NCI-H1436 (cell line): Measurements from ENCODE around the gene SPN.
"Not testable (repeated sequence)": the region's sequence is repeated elsewhere in the genome, so short reads cannot be mapped to it uniquely, and the experiment has no call there.

Experiments
- DNase-seq: peaks from one replicate; lab custom pipeline; 2025; lab: John Stamatoyannopoulos, UW

Gene SPN

DNA sequence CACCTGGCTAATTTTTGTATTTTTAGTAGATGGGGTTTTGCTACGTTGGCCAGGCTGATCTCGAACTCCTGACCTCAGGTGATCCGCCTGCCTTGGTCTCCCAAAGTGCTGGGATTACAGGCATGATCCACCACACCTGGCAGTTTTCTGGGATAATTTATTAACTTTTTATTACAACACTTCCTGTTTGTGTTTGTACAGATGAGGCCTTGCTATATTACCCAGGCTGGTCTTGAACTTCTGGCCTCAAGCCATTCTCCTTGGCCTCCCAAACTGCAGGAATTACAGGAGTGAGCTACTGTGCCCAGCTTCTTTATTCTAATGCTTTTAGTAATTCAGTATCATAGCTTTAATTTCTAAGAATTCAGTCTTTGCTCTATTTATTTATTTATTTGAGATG is 16.1 kb upstream of the SPN start:
- DNase-seq = no peak

DNA sequence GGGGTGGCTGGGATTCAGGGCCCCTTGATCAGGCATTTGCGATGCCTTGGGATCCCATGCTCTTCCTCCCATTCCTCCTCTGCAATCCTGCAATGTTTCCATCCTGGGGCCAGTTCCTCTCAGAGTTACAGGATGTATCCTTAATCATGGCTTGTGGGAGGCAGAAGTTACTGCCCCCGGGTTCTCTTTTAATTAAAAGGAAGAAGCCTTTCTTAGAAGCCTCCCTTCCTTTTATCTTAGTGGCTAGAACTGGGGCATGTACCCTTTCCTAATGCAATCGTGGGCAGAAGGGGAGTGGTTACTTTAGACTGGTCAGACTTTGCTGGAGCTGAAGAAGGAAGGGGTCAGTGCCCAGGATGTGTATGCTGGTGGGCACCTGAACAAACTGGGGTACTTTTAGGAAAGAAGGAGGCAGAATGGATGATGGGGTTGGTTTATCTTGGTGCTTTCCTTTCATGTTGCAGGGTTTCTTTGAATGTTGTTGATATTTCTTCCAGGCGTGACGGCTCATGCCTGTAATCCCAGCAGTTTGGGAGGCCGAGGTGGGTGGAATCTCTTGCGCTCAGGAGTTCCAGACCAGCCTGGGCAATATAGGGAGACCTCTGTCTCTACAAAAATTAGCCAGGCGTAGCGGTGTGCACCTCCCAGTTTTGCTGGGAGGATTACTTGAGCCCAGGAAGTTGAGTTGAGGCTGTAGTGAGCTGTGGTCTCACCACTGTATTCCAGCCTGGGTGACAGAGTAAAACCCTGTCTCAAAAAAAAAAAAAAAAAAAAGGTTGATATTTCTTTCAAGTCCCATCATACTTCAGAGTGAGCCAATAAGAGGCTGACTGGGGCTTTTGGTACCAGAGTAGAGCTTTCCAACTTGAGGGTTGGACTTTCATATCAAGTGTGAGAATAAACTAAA is 13.2 kb upstream of the SPN start:
- no peak for DNase-seq

DNA sequence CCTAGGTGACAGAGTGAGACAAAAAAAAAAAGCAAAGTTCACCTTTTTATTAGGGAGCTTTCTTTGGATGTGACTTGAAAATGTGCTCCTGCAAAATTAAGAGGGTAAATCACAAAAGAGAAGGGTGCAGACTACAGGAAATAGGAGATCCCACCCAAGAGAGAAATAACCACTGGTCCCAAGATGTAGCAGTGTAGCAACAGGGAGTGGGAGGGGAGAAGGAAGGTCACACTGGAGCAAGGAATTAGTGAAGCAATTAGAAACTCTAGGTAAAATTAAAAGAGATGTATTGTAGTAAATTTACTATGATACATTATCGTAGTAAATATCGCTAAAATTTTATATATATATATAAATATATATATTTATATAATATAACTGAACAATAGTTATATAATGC is 12.3 kb upstream of the SPN start:
- no peak for DNase-seq

DNA sequence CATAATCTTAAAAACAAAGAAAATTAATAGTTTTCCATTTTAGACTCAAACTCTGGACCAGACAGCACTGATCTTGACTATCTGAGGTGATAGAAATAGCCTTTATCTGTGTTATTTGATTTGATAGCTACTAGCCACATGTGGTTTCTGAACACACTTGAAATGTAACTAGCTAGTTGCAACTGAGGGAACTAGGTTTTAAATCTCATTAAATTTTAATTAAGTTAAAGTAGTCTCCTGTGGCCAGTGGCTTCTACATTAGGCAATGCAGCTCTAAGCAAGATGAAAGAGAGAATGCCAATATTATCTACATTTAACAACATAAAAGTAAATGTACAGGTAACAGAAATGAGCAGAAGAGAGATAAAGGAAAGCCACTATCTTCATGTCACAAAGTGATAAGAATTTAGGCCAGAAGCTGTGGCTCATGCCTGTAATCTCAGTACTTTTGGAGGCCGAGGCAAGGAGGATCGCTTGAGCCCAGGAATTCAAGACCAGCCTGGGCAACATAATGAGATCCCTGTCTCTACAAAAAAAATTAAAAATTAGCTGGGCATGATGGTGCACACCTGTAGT is 11.2 kb upstream of the SPN start:
- DNase-seq = no peak

DNA sequence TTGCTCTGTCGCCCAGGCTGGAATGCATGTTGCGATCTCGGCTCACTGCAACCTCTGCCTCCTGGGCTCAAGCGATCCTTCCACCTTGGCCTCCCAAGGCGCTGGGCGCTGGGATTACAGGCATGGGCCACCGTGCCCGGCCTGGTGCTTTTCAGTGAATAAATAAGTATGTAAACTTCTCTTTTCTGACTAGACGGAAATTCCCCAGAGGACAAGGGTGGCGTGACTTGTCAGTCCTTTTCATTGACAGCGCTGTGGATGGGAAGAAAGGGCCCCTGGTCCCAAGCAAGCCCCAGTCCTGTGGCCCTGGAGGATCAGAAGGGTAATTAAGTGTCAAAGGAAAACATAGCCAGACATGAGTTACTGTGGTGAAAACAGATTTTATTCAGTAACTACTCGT is 9.6 kb upstream of the SPN start:
- no peak for DNase-seq

DNA sequence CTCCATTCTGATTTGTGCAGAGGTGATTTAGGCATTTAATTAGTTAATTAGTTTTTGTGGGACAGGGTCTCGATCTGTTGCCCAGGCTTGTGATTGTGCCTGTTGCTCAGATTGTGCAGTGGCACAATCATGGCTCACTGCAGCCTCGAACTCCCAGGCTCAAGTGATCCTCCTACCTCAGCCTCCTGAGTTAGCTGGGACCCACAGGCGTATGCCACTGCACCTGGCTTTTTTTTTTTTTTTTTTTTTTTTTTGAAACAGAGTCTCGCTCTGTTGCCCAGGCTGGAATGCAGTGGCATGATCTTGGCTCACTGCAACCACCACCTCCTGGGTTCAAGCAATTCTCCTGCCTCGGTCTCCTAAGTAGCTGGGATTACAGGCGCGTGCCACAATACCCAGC is 9.2 kb upstream of the SPN start:
- DNase-seq = not testable (repeated sequence)

DNA sequence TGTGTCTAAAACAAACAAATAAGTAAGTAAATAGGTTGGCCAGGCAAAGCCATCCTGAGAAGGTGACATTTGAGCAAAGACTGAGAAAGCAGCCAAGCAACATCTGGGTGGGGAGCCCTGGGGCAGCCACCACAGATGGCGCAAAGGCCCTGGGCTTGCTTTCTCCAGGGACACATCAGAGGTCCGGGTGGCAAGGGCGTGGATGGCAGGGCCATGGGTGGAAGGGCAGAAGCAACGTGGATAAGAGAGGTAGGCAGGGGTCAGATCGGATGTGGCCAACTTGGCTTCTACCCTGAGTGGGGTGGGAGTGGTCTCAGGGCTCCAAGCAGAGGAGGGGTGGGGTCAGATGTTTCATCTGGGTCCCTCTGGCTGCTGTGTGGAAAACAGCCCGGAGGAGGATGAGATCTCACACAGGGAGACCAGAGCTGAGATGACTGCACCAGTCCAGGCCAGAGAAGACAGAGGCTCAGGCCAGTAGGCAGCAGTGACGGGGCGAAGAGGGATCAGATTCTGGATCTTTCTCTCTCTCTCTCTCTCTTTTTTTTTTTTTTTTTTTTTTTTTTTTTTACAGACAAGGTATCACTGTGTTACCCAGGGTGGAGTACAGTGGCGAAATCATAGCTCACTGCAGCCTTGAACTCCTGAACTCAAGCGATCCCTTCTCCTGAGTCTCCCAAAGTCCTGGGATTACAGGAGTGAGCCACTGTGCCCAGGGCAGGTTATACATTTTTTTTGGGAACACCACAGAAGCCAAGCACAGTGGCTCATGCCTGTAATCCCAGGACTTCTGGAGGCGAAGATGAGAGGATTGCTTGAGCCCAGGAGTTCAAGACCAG is 6.1 kb upstream of the SPN start:
- DNase-seq = no peak

DNA sequence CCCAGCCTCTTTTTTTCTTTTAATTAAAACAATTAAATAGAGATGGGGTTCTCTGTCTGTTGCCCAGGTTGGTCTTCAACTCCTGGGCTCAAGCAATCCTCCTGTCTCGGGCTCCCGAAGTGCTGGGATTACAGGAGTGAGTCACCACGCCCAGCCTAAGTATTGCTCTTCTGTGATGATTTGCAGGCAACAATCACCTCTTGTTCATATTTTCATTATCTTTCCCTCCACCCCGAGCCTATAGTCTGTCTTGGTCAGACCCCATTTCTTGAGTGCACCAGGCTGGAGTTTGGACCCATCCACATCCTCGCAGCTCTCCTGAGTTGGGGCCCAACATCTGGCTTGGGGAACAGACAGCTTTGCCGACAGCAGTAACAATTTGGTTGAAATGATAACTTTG is 4.3 kb upstream of the SPN start:
- no peak for DNase-seq

DNA sequence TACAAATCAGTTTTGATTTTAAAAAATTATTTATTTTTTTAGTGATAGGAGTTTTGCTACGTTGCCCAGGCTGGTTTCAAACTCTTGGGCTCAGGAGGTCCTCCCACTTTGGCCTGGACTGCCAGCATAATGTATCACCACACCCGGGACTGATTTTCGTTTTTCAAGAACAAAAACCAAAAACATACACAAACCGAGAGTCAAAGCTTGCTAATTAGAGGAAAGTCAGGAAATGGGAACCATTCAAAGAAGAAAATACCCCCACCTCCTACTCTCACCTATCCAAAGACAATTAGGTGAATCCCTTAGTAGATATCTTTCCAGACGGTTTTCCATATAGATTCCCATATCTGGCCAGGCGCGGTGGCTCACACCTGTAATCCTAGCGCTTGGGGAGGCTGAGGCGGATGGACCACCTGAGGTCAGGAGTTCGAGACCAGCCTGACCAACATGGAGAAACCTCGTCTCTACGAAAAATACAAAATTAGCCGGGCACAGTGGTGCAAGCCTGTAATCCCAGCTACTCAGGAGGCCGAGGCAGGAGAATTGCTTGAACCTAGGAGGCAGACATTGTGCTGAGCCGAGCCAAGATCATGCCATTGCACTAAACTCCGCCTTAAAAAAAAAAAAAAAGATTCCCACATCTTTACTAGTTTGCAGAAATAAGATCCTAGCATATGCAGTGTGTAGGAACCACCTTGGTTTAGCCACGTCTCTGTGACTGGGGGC is 883 bp upstream of the SPN start:
- DNase-seq = no peak

DNA sequence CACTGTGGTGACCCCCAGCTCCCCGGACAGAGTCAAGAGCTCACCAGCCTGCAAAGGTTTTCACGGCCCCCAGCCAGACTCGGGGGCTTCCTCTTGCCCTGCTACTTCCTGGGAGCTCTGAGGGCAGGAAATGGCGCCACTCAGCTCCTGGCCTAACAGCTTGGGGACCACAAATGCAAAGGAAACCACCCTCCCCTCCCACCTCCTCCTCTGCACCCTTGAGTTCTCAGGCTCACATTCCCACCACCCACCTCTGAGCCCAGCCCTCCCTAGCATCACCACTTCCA is 375 bp upstream of the SPN start:
- no peak for DNase-seq

DNA sequence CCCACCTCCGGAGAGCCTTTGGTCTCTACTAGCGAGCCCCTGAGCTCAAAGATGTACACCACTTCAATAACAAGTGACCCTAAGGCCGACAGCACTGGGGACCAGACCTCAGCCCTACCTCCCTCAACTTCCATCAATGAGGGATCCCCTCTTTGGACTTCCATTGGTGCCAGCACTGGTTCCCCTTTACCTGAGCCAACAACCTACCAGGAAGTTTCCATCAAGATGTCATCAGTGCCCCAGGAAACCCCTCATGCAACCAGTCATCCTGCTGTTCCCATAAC is 702 bp downstream of the SPN start:
- no peak for DNase-seq

DNA sequence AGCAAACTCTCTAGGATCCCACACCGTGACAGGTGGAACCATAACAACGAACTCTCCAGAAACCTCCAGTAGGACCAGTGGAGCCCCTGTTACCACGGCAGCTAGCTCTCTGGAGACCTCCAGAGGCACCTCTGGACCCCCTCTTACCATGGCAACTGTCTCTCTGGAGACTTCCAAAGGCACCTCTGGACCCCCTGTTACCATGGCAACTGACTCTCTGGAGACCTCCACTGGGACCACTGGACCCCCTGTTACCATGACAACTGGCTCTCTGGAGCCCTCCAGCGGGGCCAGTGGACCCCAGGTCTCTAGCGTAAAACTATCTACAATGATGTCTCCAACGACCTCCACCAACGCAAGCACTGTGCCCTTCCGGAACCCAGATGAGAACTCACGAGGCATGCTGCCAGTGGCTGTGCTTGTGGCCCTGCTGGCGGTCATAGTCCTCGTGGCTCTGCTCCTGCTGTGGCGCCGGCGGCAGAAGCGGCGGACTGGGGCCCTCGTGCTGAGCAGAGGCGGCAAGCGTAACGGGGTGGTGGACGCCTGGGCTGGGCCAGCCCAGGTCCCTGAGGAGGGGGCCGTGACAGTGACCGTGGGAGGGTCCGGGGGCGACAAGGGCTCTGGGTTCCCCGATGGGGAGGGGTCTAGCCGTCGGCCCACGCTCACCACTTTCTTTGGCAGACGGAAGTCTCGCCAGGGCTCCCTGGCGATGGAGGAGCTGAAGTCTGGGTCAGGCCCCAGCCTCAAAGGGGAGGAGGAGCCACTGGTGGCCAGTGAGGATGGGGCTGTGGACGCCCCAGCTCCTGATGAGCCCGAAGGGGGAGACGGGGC is 1.3 kb downstream of the SPN start:
- DNase-seq = no peak

DNA sequence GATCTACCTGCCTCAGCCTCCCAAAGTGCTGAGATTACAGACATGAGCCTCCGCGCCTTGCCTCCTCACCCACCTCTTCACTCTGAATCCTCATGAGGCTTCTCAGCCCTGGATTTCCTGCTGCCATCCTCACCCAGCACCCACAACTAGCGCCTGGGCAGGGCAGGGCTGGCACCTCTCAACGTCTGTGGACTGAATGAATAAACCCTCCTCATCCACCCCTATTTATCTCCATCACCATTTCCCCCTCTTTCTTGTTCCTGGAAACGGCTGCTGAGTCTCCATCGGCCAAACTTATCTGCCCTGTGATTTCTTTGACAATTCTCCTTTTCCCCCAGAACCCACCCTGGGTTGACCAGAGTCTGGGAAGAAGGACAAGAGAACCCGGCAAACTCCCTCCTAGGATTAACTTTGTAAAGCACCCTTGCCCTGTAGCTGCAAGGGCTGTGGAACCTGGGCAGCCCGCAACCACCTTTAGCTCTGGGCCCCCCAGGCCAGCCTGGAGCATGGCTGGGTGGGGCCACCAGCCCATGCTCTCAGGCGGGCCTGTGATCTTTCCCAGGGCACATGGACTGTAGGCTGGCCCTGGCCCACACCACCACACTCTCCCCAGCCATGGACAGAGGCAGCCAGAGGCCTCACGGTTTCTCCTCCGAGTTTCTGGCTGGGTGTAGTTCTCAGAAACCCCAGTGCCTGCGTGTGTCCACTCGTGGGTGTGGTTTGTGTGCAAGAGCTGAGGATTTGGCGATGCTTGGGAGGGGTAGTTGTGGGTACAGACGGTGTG is 2.4 kb downstream of the SPN start:
- DNase-seq = no peak

DNA sequence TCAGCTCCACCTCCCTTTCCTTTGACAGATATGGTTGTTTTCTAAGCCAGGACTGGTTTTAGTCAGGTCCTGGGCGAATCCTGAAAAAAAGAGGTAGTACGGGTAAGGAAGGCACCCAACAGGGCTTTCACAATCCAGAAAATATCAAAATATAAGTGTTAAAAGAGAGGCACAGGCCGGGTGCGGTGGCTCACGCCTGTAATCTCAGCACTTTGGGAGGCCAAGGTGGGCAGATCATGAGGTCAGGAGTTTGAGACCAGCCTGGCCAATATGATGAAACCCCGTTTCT is 4.2 kb downstream of the SPN start:
- not testable (repeated sequence) for DNase-seq

DNA sequence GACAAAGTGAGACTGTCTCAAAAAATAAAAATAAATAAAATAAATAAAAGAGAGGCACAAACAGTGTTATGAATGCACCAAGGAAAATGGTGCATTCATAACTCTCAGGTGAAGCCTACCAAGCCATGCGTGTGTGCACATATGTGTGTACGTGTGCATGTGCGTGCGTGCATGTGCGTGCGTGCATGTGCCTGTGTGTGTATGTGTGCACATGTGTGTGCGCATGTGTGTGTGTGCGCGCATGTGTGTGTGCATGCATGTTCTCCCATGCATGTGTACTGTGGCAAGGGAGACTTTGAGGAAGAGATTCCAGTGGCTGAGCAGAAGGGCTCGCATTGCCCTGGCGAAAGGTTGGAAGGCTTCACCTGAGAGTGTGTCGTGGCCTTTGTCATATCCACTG is 4.7 kb downstream of the SPN start:
- DNase-seq = no peak

DNA sequence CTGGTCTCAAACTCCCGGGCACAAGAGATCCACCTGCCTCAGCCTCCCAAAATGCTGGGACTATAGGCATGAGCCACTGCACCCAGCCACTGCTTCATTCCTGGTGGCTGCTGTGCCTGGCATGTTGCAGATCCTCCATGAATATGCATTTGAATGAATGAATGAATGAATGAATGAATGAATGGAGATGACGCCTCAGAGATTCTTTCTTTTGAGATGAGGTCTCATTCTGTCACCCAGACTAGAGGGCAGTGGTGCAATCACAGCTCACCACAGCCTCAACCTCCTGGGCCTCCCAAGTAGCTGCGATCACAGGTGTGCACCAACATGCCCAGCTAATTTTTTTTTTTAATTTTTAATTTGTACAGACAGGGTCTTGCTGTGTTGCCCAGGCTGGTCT is 5.2 kb downstream of the SPN start:
- no peak for DNase-seq

DNA sequence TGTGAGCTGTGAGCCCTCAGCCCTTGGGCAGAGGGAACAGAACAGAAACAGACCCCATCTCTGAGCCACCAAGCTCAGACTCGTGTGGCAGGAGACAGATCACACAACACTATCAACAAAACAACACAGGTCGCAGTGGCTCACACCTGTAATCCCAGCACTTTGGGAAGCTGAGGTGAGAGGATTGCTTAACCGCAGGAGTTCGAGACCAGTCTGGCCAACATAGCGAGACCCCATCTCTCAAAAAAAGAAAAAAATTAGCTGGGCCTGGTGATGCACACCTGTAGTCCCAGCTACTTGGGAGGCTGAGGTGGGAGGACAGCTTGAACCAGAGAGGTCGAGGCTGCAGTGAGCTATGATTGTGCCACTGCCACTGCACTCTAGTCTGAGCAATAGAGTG is 10.5 kb downstream of the SPN start:
- DNase-seq = no peak

DNA sequence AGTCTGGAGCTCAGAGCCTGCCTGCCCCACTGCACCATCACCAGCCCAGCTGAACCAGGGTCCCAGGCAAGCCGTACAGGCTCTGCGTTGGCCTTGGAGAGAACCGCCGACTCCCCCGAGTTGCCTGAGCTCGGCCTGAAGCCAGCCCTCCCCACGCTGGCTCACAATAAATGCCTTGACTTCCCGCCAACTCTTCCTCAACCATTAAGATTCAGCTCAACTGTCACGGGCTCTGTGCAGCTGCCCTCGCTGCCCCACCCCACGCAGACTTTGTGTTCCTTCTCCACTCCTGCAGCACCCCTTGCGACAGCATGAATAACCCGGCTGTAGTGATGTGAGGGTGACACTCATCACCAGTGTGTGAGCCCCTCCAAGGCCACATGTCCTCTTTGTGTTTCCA is 11.1 kb downstream of the SPN start:
- no peak for DNase-seq

DNA sequence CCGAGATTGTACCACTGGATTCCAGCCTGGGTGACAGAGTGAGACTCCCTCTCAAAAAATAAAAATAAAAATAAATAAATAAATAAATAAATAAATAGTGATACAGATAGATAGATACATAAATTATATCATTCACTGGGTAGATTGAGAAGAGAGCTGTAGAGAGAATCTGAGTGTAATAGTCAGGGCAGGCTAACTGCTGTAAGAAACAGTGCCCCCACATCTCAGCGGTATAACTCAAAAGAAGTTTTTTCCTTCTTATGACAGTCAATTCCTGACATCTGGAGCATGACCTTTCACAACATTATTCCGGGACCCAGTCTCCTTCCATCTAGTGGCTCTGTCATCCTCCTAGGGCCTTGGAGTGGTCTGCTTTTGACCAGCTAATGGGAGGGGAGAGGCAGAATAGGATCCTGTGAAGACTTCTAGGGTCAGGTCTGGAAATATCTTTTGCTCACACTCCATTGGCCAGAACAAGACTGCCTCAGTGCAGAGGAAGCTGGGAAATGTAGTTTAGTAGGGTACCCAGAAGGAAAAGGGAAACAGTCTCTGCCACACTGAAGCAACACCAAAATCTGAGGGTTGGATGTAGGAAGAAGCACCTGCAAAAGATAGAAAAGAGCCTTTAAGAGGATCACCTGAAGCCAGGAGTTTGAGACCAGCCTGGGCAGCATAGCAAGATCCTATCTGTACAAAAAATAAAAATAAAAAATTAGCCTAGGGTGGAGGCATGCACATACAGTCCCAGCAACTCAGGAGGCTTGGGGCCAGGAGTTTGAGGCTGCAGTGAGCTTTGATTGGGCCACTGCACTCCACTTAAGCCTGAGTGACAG is 13.0 kb downstream of the SPN start:
- DNase-seq = no peak

DNA sequence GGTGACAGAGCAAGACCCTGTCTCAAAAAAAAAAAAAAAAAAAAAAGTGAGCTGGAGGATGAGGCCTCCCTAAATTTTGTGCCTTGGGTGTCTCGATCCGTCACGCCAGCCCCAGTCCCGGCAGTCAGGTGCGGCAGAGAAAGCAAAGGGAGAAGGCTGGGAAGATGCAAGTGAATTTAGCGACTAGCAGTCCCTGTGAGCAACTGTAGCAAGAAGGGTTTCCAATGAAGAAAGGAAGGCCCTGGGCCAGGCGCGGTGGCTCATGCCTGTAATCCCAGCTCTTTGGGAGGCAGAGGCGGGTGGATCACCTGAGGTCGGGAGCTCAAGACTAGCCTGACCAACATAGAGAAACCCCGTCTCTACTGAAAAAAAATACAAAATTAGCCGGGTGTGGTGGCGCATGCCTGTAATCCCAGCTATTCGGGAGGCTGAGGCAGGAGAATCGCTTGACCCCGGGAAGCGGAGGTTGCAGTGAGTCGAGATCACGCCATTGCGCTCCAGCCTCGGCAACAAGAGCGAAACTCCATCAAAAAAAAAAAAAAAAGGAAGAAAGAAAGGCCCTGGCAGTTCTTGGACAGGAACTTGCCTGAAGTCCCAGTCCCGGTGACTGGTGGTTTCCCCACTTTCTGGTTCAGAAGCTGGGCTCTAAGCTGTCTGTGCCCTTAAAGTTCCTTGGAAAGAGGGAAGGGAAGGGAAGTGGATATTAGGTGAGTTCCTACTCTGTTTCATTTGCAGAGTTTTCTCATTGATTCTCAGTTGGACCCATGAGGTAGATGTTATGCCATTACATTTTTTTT is 14.1 kb downstream of the SPN start:
- DNase-seq = no peak
